HCT116 (cell line): Measurements from ENCODE around the gene KAT6B. TPM values are rescaled to one million over a fixed set of nuclear protein-coding genes. Genes with fewer than 3 reads are reported as not detected.

ENCODE experiments used
- ATAC-seq: fragments of 200-7000 bp; cut with Tn5 transposase; 2 replicates; pipeline ENCODE4 v1.9.1; 2020; ENCODE audit warnings: mild to moderate bottlenecking, moderate library complexity
- BruUV-seq: library from RNA; stranded (reverse); fragments of 400-500 nt; replicated peaks from 2 replicates; lab custom pipeline; 2021; lab: Mats Ljungman, UMichigan
- CTCF ChIA-PET: fragments of 300-600 bp; sonication (Branson Sonifier 250); formaldehyde crosslinking; loops from one replicate; lab custom pipeline; 2021; ENCODE audit warnings: antibody characterized with exemption; lab: Charles Lee
- POLR2A ChIA-PET: fragments of 300-600, 350-600 bp; sonication (Branson Sonifier 250); formaldehyde crosslinking; loops from one replicate; lab custom pipeline; 2021; ENCODE audit warnings: antibody characterized with exemption; lab: Charles Lee
- RAD21 ChIA-PET, 2 experiments: fragments of 300-600 bp; sonication (Branson Sonifier 250); formaldehyde crosslinking; loops; one replicate each; lab custom pipeline; 2023; ENCODE audit warnings: low total read pairs in 2 of 2; ENCODE audit not compliant: uncharacterized antibody in 2 of 2, unreplicated experiment in 2 of 2, low non-redundant PET in 1 of 2; lab: Charles Lee
- DNase-seq: peaks from one replicate; pipeline ENCODE4 v3.0.0-alpha.2; 2010; ENCODE audit warnings: low read depth, low spot score
- H2AFZ ChIP-seq: fragments of 200-600 bp; shearing (Covaris generic), sonication (generic); 2 replicates; pipeline ENCODE4 v1.6.1; 2017; ENCODE audit warnings: low read depth, mixed run types, mixed read lengths, antibody characterized with exemption, low read length; ENCODE audit not compliant: poor library complexity, severe bottlenecking
- H3K27ac ChIP-seq: 2 replicates; pipeline ENCODE4 v1.5.1; 2012; ENCODE audit warnings: low read depth, low read length
- H3K27me3 ChIP-seq: fragments of 200-600 bp; sonication (generic); 2 replicates; pipeline ENCODE4 v1.6.1; 2016; ENCODE audit warnings: mixed run types, low read length, mixed read lengths; ENCODE audit not compliant: insufficient read depth
- H3K36me3 ChIP-seq, 2 experiments: fragments of 200-500 bp in 1 of 2; fragments of 200-600 bp in 1 of 2; sonication (Bioruptor generic) in 1 of 2; sonication (generic) in 1 of 2; 2 replicates each; pipeline versions ENCODE4 v1.5.1 to v1.6.1; 2014 to 2016; ENCODE audit warnings: low read length in 2 of 2, inconsistent platforms in 1 of 2, mixed read lengths in 1 of 2, mixed run types in 1 of 2; ENCODE audit not compliant: insufficient read depth in 2 of 2, control insufficient read depth in 1 of 2
- H3K4me1 ChIP-seq, 2 experiments: fragments of 200-600 bp in 1 of 2; sonication (generic) in 1 of 2; 2 replicates each; pipeline versions ENCODE4 v1.5.1 to v1.6.1; 2012 to 2017; ENCODE audit warnings: low read length in 2 of 2, inconsistent platforms in 1 of 2, mild to moderate bottlenecking in 1 of 2, mixed read lengths in 1 of 2, mixed run types in 1 of 2, moderate library complexity in 1 of 2; ENCODE audit not compliant: insufficient read depth in 2 of 2, control insufficient read depth in 1 of 2
- H3K4me2 ChIP-seq: fragments of 200-600 bp; sonication (generic); 2 replicates; pipeline ENCODE4 v1.6.1; 2017; ENCODE audit warnings: mixed run types, low read length, mixed read lengths
- H3K4me3 ChIP-seq, 2 experiments: fragments of 200-600 bp in 1 of 2; sonication (generic) in 1 of 2; replicated peaks in 1 of 2; 2 replicates each; pipeline ENCODE4 v1.5.1; 2011 to 2016; ENCODE audit warnings: low read length in 2 of 2, control low read depth in 1 of 2, low read depth in 1 of 2, mild to moderate bottlenecking in 1 of 2, mixed read lengths in 1 of 2, mixed run types in 1 of 2
- H3K79me2 ChIP-seq: fragments of 200-600 bp; sonication (generic); 2 replicates; pipeline ENCODE4 v1.6.1; 2017; ENCODE audit warnings: mild to moderate bottlenecking, mixed run types, low read length, moderate library complexity, mixed read lengths; ENCODE audit not compliant: insufficient read depth
- H3K9ac ChIP-seq: fragments of 200-600 bp; sonication (generic); 2 replicates; pipeline ENCODE4 v1.6.1; 2016; ENCODE audit warnings: low read length, mixed read lengths
- H3K9me2 ChIP-seq: fragments of 200-600 bp; sonication (generic), shearing (Covaris generic); 2 replicates; pipeline ENCODE4 v1.6.1; 2017; ENCODE audit warnings: mixed run types, mild to moderate bottlenecking, moderate library complexity; ENCODE audit not compliant: insufficient read depth
- H3K9me3 ChIP-seq, 2 experiments: fragments of 200-500 bp in 1 of 2; fragments of 200-600 bp in 1 of 2; sonication (Bioruptor generic) in 1 of 2; sonication (generic) in 1 of 2; 2 replicates each; pipeline ENCODE4 v1.6.1; 2014 to 2017; ENCODE audit warnings: low read length in 2 of 2, mixed read lengths in 2 of 2, inconsistent platforms in 1 of 2, low read depth in 1 of 2, mild to moderate bottlenecking in 1 of 2, mixed run types in 1 of 2, moderate library complexity in 1 of 2; ENCODE audit not compliant: control insufficient read depth in 1 of 2, insufficient read depth in 1 of 2
- H4K20me1 ChIP-seq: fragments of 200-600 bp; sonication (generic), shearing (Covaris generic); 2 replicates; pipeline ENCODE4 v1.6.1; 2017; ENCODE audit warnings: mixed run types, mild to moderate bottlenecking, moderate library complexity; ENCODE audit not compliant: insufficient read depth
- CBX3 ChIP-seq: IDR thresholded peaks from 2 replicates; pipeline ENCODE4 v1.6.1; 2012; ENCODE audit warnings: low read depth
- CEBPB ChIP-seq: IDR thresholded peaks from 2 replicates; pipeline ENCODE4 v1.6.1; 2012; ENCODE audit warnings: low read depth
- FOSL1 ChIP-seq: IDR thresholded peaks from 2 replicates; pipeline ENCODE4 v1.6.1; 2012; ENCODE audit warnings: low read depth
- SIN3A ChIP-seq: IDR thresholded peaks from 2 replicates; pipeline ENCODE4 v1.6.1; 2012; ENCODE audit warnings: low read depth
- SP1 ChIP-seq: IDR thresholded peaks from 2 replicates; pipeline ENCODE4 v1.6.1; 2012; ENCODE audit warnings: low read depth
- ZFX ChIP-seq: fragments of 450-650 bp; IDR thresholded peaks from 2 replicates; pipeline ENCODE4 v1.6.1; 2017
- intact Hi-C: fragments of 100-400 bp; cut with micrococcal nuclease; formaldehyde crosslinking; loops from 2 replicates; pipeline ENCODE4 v1.10.0; 2022
- total RNA-seq: library from RNA; stranded (reverse); gene quantifications from one replicate; pipeline ENCODE4 v1.2.1, GENCODE V29; 2021; ENCODE audit not compliant: unreplicated experiment
- TF ChIP-seq, protein P1 (sequence below): IDR thresholded peaks from 2 replicates; pipeline ENCODE4 v1.6.1; 2012
- TF ChIP-seq, protein P2 (sequence below): IDR thresholded peaks from 2 replicates; pipeline ENCODE4 v1.6.1; 2011; ENCODE audit warnings: mild to moderate bottlenecking, low read length, moderate library complexity; ENCODE audit not compliant: insufficient replicate concordance; ENCODE audit errors: extremely low read depth
- TF ChIP-seq, protein P3 (sequence below), 3 experiments: fragments of 200-600 bp in 1 of 3; sonication (generic) in 1 of 3; IDR thresholded peaks in 2 of 3; conservative IDR thresholded peaks in 1 of 3; 2 replicates each; pipeline ENCODE4 v1.5.1; 2012 to 2017; ENCODE audit warnings: low read depth in 2 of 3, low read length in 2 of 3, antibody characterized with exemption in 1 of 3, borderline replicate concordance in 1 of 3, control low read depth in 1 of 3, mild to moderate bottlenecking in 1 of 3, mixed read lengths in 1 of 3, mixed run types in 1 of 3, moderate library complexity in 1 of 3; ENCODE audit not compliant: insufficient read depth in 1 of 3
- TF ChIP-seq, protein P4 (sequence below): IDR thresholded peaks from 2 replicates; pipeline ENCODE4 v1.6.1; 2012

Gene KAT6B
- total RNA-seq, 1 experiment from 2014 or later, result 17.8 TPM

DNA sequence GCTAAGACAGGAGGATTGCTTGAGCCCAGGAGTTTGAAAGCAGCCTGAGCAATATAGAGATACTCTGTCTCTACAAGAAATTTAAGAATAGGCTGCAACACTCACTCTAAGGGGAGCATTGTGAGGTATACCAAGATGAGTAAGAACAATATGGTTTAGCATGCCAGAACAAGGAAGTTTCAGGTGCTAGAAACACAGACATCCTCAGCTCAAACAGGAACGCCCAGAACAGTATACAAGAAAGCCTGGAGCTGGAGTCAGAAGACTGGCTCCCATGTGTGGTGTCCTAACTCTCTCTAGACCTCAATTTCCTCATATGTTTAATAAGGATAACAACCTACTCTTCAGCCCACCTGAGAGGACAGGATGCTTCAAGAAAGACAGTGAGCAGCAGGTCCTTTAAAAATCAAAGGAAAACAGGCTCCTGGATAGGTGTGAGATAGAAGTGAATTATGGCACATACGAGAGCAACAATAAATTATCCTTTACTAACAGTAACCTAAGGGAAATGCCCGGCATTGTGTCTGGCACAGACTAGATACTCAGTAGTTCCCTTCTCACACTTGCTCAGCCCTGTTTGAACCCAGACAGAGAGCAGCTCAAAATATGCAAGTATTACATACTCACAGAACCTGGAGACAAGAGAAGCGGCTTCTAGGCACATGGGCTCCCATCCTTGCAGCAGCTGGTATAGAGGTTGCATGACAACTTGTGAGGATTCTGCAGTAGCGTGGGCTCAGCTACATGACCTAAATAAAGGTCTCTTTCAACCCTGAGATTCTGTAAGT is 45.4 kb downstream of the KAT6B start:
- no peak overlapping the region for H3K4me3 ChIP-seq
- intact Hi-C loops, result no loop called here
- no peak for ATAC-seq

More for the DNA sequence above, 45.4 kb downstream of the KAT6B start:
- Histone ChIP-seq H3K9ac (no peak overlapping the region), H2AFZ (no peak overlapping the region), H3K4me1 (no peaks in the 10 kb centered on the region), H3K36me3 (no peaks in the 10 kb centered on the region), H4K20me1 (no peaks in the 10 kb centered on the region), H3K79me2 (no peaks in the 10 kb centered on the region), H3K9me2 (no peaks in the 10 kb centered on the region), H3K27me3 (no peaks in the 10 kb centered on the region), H3K27ac (no peak overlapping the region), H3K9me3 (no peaks in the 10 kb centered on the region), H3K4me2 (no peak overlapping the region)
- CTCF ChIA-PET, result no interaction called here
- DNase-seq, result no peak
- no TSS peak for BruUV-seq
- TF ChIP-seq, protein P1, sequence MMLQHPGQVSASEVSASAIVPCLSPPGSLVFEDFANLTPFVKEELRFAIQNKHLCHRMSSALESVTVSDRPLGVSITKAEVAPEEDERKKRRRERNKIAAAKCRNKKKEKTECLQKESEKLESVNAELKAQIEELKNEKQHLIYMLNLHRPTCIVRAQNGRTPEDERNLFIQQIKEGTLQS, result no peak
- no peak for TF ChIP-seq CEBPB
- no peak for TF ChIP-seq FOSL1
- no peak for TF ChIP-seq ZFX
- TF ChIP-seq, protein P2, sequence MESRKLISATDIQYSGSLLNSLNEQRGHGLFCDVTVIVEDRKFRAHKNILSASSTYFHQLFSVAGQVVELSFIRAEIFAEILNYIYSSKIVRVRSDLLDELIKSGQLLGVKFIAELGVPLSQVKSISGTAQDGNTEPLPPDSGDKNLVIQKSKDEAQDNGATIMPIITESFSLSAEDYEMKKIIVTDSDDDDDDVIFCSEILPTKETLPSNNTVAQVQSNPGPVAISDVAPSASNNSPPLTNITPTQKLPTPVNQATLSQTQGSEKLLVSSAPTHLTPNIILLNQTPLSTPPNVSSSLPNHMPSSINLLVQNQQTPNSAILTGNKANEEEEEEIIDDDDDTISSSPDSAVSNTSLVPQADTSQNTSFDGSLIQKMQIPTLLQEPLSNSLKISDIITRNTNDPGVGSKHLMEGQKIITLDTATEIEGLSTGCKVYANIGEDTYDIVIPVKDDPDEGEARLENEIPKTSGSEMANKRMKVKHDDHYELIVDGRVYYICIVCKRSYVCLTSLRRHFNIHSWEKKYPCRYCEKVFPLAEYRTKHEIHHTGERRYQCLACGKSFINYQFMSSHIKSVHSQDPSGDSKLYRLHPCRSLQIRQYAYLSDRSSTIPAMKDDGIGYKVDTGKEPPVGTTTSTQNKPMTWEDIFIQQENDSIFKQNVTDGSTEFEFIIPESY, result no peak
- TF ChIP-seq, protein P3, sequence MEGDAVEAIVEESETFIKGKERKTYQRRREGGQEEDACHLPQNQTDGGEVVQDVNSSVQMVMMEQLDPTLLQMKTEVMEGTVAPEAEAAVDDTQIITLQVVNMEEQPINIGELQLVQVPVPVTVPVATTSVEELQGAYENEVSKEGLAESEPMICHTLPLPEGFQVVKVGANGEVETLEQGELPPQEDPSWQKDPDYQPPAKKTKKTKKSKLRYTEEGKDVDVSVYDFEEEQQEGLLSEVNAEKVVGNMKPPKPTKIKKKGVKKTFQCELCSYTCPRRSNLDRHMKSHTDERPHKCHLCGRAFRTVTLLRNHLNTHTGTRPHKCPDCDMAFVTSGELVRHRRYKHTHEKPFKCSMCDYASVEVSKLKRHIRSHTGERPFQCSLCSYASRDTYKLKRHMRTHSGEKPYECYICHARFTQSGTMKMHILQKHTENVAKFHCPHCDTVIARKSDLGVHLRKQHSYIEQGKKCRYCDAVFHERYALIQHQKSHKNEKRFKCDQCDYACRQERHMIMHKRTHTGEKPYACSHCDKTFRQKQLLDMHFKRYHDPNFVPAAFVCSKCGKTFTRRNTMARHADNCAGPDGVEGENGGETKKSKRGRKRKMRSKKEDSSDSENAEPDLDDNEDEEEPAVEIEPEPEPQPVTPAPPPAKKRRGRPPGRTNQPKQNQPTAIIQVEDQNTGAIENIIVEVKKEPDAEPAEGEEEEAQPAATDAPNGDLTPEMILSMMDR (IDR thresholded peaks at IDR 0.05 in 2 of 3, conservative IDR thresholded peaks at IDR 0.05 in 1 of 3; ENCODE audit: borderline replicate concordance in 1 of 3, insufficient read depth in 1 of 3, low read depth in 2 of 3, low read length in 2 of 3), result no peak
- TF ChIP-seq, protein P4, sequence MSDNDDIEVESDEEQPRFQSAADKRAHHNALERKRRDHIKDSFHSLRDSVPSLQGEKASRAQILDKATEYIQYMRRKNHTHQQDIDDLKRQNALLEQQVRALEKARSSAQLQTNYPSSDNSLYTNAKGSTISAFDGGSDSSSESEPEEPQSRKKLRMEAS, result no peak
- TF ChIP-seq SIN3A, result no peak
- TF ChIP-seq SP1, result no peak
- no peak for TF ChIP-seq CBX3
- POLR2A ChIA-PET, result no interaction called here
- RAD21 ChIA-PET, result no interaction called here
